Calu3 (cell line): ENCODE measurements around the gene CDKN2B-AS1. TPM values are rescaled to one million over a fixed set of nuclear protein-coding genes. Genes with fewer than 3 reads are reported as not detected.

ENCODE experiments used
- BruUV-seq: library from RNA; stranded (reverse); fragments of 400-500 nt; replicated peaks from 2 replicates; lab custom pipeline; 2021; lab: Mats Ljungman, UMichigan
- CTCF ChIA-PET: fragments of 300-600 bp; sonication (Branson Sonifier 250); formaldehyde crosslinking; loops from one replicate; lab custom pipeline; 2022; ENCODE audit warnings: antibody characterized with exemption; lab: Charles Lee
- DNase-seq: peaks from one replicate; pipeline ENCODE4 v3.0.0; 2022
- H3K27ac Mint-ChIP-seq: one replicate; pipeline ENCODE4 v1.8.0; 2022; ENCODE audit warnings: mixed read lengths; ENCODE audit not compliant: unreplicated experiment
- H3K27me3 Mint-ChIP-seq: one replicate; pipeline ENCODE4 v1.8.0; 2022; ENCODE audit warnings: mixed read lengths; ENCODE audit not compliant: unreplicated experiment
- H3K36me3 Mint-ChIP-seq: one replicate; pipeline ENCODE4 v1.8.0; 2022; ENCODE audit warnings: mild to moderate bottlenecking, moderate library complexity, mixed read lengths; ENCODE audit not compliant: insufficient read depth, unreplicated experiment
- H3K4me1 Mint-ChIP-seq: one replicate; pipeline ENCODE4 v1.8.0; 2022; ENCODE audit warnings: mild to moderate bottlenecking, low read depth, mixed read lengths; ENCODE audit not compliant: unreplicated experiment
- H3K4me3 Mint-ChIP-seq: one replicate; pipeline ENCODE4 v1.8.0; 2022; ENCODE audit warnings: mild to moderate bottlenecking, low read depth, moderate library complexity, mixed read lengths; ENCODE audit not compliant: unreplicated experiment
- H3K9me3 Mint-ChIP-seq: one replicate; pipeline ENCODE4 v1.8.0; 2022; ENCODE audit warnings: low read depth, mixed read lengths; ENCODE audit not compliant: unreplicated experiment
- intact Hi-C: fragments of 100-400 bp; cut with micrococcal nuclease; formaldehyde crosslinking; loops from one replicate; pipeline ENCODE4 v1.10.0; 2022; ENCODE audit not compliant: unreplicated experiment
- total RNA-seq: library from RNA; stranded (reverse); gene quantifications from 2 replicates; pipeline ENCODE4 v1.2.3, GENCODE V29; 2022
- TF ChIP-seq, protein P1 (sequence below): fragments of 200-600 bp; IDR thresholded peaks from one replicate; pipeline ENCODE4 v1.8.0; 2022; ENCODE audit warnings: antibody characterized with exemption; ENCODE audit not compliant: unreplicated experiment

CDKN2B-AS1 gene
- total RNA-seq, 1 experiment from 2014 or later = 8.9 TPM

DNA sequence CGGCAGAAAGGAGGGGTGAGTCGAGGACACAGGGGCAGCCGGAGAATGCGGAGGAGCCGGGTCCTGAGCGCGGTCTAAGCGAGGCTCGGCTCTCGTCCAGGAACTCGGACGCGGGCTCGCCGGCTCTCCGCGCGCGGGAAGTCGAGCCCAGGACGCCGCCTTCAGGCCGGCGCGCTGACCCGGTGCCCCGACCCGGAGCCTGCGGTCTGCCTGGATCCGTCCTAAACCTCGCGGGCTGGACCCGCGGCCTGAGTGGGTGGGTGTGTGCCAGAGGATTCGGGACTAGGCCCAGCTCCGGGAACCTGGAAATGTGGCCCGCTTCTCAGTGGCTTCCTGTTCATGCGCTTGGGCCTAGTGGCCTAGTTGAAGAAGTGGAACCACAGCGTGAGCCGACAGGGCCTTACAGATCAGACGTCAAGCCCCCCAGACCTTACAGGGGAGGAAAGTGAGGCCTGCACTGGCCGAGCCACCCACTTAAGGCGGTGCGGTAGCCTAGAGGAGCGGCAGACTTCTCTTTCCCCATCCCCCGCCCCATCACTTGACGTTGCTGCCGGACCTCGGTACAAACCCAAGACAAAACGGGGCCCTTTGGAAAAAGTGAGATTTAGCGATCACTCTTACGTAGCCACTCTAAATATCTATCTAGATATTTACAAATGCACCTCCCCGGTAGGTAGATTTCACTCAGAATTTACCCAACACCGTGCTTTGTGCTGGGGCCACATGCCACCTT is 1.2 kb downstream of the CDKN2B-AS1 start:
- BruUV-seq = no TSS peak
- peaks cover 45% of the 10 kb centered on the region for H3K36me3 Mint-ChIP-seq
- no peaks in the 10 kb centered on the region for H3K9me3 Mint-ChIP-seq
- H3K27ac Mint-ChIP-seq = peak overlapping the region; percentile 97
- no peaks in the 10 kb centered on the region for H3K27me3 Mint-ChIP-seq
- peak overlapping the region; percentile 94 for H3K4me3 Mint-ChIP-seq
- CTCF ChIA-PET = interaction anchor here (3.5 kb wide), 1 partner anchor 12 kb away, joined by 11 read pairs; the partner anchor contains the start of gene CDKN2B
- peaks cover 21% of the 10 kb centered on the region for H3K4me1 Mint-ChIP-seq
- peak; percentile 48 for DNase-seq
- intact Hi-C loops = no loop called here
- TF ChIP-seq, protein P1, sequence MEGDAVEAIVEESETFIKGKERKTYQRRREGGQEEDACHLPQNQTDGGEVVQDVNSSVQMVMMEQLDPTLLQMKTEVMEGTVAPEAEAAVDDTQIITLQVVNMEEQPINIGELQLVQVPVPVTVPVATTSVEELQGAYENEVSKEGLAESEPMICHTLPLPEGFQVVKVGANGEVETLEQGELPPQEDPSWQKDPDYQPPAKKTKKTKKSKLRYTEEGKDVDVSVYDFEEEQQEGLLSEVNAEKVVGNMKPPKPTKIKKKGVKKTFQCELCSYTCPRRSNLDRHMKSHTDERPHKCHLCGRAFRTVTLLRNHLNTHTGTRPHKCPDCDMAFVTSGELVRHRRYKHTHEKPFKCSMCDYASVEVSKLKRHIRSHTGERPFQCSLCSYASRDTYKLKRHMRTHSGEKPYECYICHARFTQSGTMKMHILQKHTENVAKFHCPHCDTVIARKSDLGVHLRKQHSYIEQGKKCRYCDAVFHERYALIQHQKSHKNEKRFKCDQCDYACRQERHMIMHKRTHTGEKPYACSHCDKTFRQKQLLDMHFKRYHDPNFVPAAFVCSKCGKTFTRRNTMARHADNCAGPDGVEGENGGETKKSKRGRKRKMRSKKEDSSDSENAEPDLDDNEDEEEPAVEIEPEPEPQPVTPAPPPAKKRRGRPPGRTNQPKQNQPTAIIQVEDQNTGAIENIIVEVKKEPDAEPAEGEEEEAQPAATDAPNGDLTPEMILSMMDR = no peak

GRCh38 chr9:21996438-21996837 is 1.8 kb downstream of the CDKN2B-AS1 start:
- BruUV-seq = no TSS peak
- intact Hi-C loops = no loop called here
- peak overlapping the region; percentile 94 for H3K4me3 Mint-ChIP-seq
- peaks cover 40% of the 10 kb centered on the region for H3K36me3 Mint-ChIP-seq
- TF ChIP-seq, protein P1 = no peak
- peaks cover 26% of the 10 kb centered on the region for H3K4me1 Mint-ChIP-seq
- DNase-seq = peak; percentile 28
- H3K9me3 Mint-ChIP-seq = no peaks in the 10 kb centered on the region
- CTCF ChIA-PET = interaction anchor here (3.5 kb wide), 1 partner anchor 11 kb away, joined by 11 read pairs; the partner anchor contains the start of gene CDKN2B
- peak overlapping the region; percentile 97 for H3K27ac Mint-ChIP-seq
- no peaks in the 10 kb centered on the region for H3K27me3 Mint-ChIP-seq

DNA sequence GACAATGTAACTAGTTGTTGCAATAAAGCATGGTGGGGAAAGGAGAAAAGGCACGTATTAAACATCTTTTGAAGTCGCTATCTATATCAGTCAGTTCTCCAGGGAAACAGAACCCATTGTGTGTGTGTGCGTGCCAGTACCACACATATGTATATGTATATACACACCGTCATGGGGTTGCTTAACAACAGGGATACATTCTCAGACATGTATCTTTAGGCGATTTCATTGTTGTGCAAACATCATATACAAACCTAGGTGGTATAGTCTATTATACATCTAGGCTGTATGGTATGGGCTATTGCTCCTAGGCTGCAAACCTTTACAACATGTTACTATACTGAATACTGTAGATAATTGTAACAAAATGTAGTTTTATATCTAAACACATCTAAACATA is 2.3 kb downstream of the CDKN2B-AS1 start:
- Mint-ChIP-seq H3K4me3 (peak overlapping the region; percentile 94), H3K36me3 (peaks cover 37% of the 10 kb centered on the region), H3K27ac (peak overlapping the region; percentile 97), H3K9me3 (no peaks in the 10 kb centered on the region), H3K27me3 (no peaks in the 10 kb centered on the region), H3K4me1 (peaks cover 26% of the 10 kb centered on the region)
- no peak for DNase-seq
- no TSS peak for BruUV-seq
- TF ChIP-seq, protein P1 = no peak
- CTCF ChIA-PET = interaction anchor here (3.5 kb wide), 1 partner anchor 11 kb away, joined by 11 read pairs; the partner anchor contains the start of gene CDKN2B
- intact Hi-C loops = no loop called here

GRCh38 chr9:21997480-21997879 is 2.9 kb downstream of the CDKN2B-AS1 start:
- BruUV-seq = no TSS peak
- Mint-ChIP-seq H3K36me3 (peaks cover 37% of the 10 kb centered on the region), H3K9me3 (no peaks in the 10 kb centered on the region), H3K27ac (no peak overlapping the region), H3K27me3 (no peaks in the 10 kb centered on the region), H3K4me1 (peaks cover 26% of the 10 kb centered on the region), H3K4me3 (no peak overlapping the region)
- CTCF ChIA-PET = interaction anchor here (3.5 kb wide), 1 partner anchor 10 kb away, joined by 11 read pairs; the partner anchor contains the start of gene CDKN2B
- no peak for DNase-seq
- intact Hi-C loops = no loop called here
- TF ChIP-seq, protein P1 = no peak
